SK-N-MC (cell line): ENCODE results near the gene CELA3B.

ENCODE experiments used
- EZH2 ChIP-seq: fragments of 200-600 bp; sonication (generic); IDR thresholded peaks from one replicate; pipeline ENCODE4 v1.6.1; 2017; ENCODE audit warnings: antibody characterized with exemption
- POLR2AphosphoS5 ChIP-seq: IDR thresholded peaks from 2 replicates; pipeline ENCODE4 v1.6.1; 2012; ENCODE audit warnings: mild to moderate bottlenecking, low read depth, low read length, borderline replicate concordance

DNA sequence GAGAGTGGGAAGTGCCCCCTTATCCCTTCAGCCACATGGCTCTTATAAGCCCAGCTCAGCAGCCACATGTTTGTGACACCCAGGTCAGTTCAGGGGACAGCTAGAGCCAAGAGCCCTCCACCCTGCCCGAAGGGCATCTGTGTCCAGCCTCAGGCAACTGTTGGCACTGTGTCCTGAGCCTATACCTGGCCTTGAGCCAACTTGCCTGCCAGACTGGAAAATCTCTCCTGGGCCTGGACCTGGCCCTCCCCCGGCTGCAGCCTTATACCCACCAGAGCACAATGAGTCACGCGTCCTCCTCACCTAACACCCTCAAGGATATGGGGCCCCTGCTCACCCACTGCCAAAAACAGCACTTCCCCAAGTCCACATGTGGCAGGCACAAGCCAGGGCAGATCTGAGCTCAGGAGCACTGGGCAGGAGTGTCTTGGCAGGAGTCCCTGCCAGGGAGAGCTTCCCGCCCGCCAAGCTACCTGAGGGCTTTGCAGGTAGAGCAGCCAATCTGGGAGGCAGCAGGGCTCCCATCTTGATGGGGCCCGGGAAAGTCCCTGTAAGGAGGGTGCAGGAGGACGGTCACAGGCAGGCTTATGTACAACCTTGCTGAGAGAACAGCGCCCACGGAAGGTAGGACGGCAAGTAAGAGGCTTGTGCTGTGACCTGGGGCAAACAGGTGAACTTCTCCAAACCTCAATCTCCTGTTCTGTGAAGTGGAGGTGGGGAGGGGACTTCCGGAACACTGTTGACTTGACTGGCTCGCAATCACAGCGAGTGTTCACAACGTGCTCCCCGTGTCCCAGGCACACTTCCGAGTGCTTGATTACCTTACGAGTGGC lies 19.9 kb upstream of the CELA3B start:
- TF ChIP-seq POLR2AphosphoS5 (no peak), EZH2 (no peak)
